Measurements from ENCODE around the gene USP48.

DNA sequence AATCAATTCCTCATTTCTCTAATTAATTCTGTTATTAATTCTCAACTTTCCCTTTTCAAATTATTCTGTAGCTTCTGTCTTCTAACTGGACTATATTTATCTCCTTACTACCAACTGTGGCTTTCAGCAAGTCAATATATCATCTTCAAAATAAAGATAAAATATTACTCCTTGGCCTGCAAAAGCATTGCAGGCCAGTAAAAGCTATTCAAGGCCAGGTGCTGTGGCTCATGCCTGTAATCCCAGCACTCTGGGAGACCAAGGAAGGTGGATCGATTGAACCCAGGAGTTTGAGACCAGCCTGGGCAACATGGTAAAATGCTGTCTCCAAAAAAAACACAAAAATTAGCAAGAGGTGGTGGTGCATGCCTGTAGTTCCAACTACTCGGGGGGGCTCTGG is 27.9 kb downstream of the USP48 start:
- no peak for TF ChIP-seq POLR2AphosphoS5 (IDR thresholded peaks at IDR 0.05; ENCODE audit: insufficient read depth in 1 of 2, low read depth in 1 of 2)
- TF ChIP-seq, protein P1, sequence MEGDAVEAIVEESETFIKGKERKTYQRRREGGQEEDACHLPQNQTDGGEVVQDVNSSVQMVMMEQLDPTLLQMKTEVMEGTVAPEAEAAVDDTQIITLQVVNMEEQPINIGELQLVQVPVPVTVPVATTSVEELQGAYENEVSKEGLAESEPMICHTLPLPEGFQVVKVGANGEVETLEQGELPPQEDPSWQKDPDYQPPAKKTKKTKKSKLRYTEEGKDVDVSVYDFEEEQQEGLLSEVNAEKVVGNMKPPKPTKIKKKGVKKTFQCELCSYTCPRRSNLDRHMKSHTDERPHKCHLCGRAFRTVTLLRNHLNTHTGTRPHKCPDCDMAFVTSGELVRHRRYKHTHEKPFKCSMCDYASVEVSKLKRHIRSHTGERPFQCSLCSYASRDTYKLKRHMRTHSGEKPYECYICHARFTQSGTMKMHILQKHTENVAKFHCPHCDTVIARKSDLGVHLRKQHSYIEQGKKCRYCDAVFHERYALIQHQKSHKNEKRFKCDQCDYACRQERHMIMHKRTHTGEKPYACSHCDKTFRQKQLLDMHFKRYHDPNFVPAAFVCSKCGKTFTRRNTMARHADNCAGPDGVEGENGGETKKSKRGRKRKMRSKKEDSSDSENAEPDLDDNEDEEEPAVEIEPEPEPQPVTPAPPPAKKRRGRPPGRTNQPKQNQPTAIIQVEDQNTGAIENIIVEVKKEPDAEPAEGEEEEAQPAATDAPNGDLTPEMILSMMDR (IDR thresholded peaks at IDR 0.05), result no peak

Data from vagina (tissue), 2 donors.